H1 (cell line): ENCODE data around the gene SCAMP4. TPM values are rescaled to one million over a fixed set of nuclear protein-coding genes. Genes with fewer than 3 reads are reported as not detected.

ENCODE experiments used
- CHD2 ChIP-seq: IDR thresholded peaks from 2 replicates; pipeline ENCODE4 v1.6.1; 2012; ENCODE audit warnings: low read length, improper control_type of control experiment
- CREB1 ChIP-seq: IDR thresholded peaks from 2 replicates; pipeline ENCODE4 v1.6.1; 2012; ENCODE audit warnings: inconsistent platforms
- EGR1 ChIP-seq: IDR thresholded peaks from 2 replicates; pipeline ENCODE4 v1.6.1; 2011; ENCODE audit warnings: low read depth, low read length, borderline replicate concordance
- EP300 ChIP-seq, 2 experiments: IDR thresholded peaks; 1 replicate in 1 of 2; 2 replicates in 1 of 2; pipeline ENCODE4 v1.6.1; 2011 to 2012; ENCODE audit warnings: low read depth in 2 of 2, low read length in 2 of 2, mild to moderate bottlenecking in 2 of 2, borderline replicate concordance in 1 of 2, inconsistent platforms in 1 of 2, moderate library complexity in 1 of 2
- GABPA ChIP-seq: IDR thresholded peaks from 2 replicates; pipeline ENCODE4 v1.6.1; 2011; ENCODE audit warnings: mild to moderate bottlenecking, low read length, moderate library complexity, borderline replicate concordance; ENCODE audit not compliant: insufficient read depth
- JUND ChIP-seq: IDR thresholded peaks from 2 replicates; pipeline ENCODE4 v1.6.1; 2011; ENCODE audit warnings: mild to moderate bottlenecking, improper control_type of control experiment, low read length
- KDM5A ChIP-seq: fragments of 200-600 bp; IDR thresholded peaks from 2 replicates; pipeline ENCODE4 v1.7.1; 2012; ENCODE audit warnings: mild to moderate bottlenecking, low read length, inconsistent platforms, mixed read lengths
- RAD21 ChIP-seq, 2 experiments: IDR thresholded peaks in 1 of 2; conservative IDR thresholded peaks in 1 of 2; 2 replicates each; pipeline ENCODE4 v1.6.1; 2011; ENCODE audit warnings: low read depth in 2 of 2, low read length in 2 of 2, improper control_type of control experiment in 1 of 2, inconsistent platforms in 1 of 2, mild to moderate bottlenecking in 1 of 2, moderate library complexity in 1 of 2
- RNF2 ChIP-seq: fragments of 200-900, 300-1000 bp; sonication (generic); IDR thresholded peaks from 2 replicates; pipeline ENCODE4 v1.7.1; 2016; ENCODE audit warnings: borderline replicate concordance, low read depth, mild to moderate bottlenecking, antibody characterized with exemption, low read length; ENCODE audit not compliant: poor library complexity, severe bottlenecking; ENCODE audit errors: missing control alignments
- SAP30 ChIP-seq: fragments of 300-600 bp; sonication (generic); IDR thresholded peaks from 2 replicates; pipeline ENCODE4 v1.7.1; 2012; ENCODE audit warnings: low read length, moderate library complexity, mild to moderate bottlenecking, inconsistent platforms; ENCODE audit not compliant: insufficient read depth, insufficient replicate concordance
- SP2 ChIP-seq: IDR thresholded peaks from 2 replicates; pipeline ENCODE4 v1.6.1; 2012; ENCODE audit warnings: mild to moderate bottlenecking, low read length, inconsistent platforms
- SP4 ChIP-seq: IDR thresholded peaks from 2 replicates; pipeline ENCODE4 v1.6.1; 2012; ENCODE audit warnings: low read length, inconsistent platforms
- polyA plus RNA-seq, 7 experiments: library from polyadenylated mRNA; depleted of rRNA in 3 of 7; stranded (reverse) in 5 of 7; unstranded in 2 of 7; fragments of >200 nt in 5 of 7; fragments of 200-250 nt in 2 of 7; gene quantifications; 1 replicate in 5 of 7; 2 replicates in 1 of 7; 4 replicates in 1 of 7; pipeline versions ENCODE4 v1.2.1 to v1.2.3, GENCODE V29; 2011 to 2013; ENCODE audit warnings: missing spikeins in 2 of 7, mixed read lengths in 2 of 7
- total RNA-seq: library from RNA; stranded (reverse); fragmentation: NEBNext Ultra II Directional; extraction: Animal tissue kit (Norgen Biotek cat#: 25700); gene quantifications from 2 replicates; pipeline ENCODE4 v1.2.1, GENCODE V29; 2021
- TF ChIP-seq, protein P1 (sequence below): IDR thresholded peaks from 2 replicates; pipeline ENCODE4 v1.6.1; 2012; ENCODE audit warnings: low read length, inconsistent platforms
- TF ChIP-seq, protein P2 (sequence below): IDR thresholded peaks from 2 replicates; pipeline ENCODE4 v1.6.1; 2012; ENCODE audit warnings: inconsistent platforms
- TF ChIP-seq, protein P3 (sequence below): IDR thresholded peaks from 2 replicates; pipeline ENCODE4 v1.6.1; 2011; ENCODE audit warnings: low read depth, mild to moderate bottlenecking, low read length; ENCODE audit not compliant: insufficient read depth

Gene SCAMP4
- total and polyA plus RNA-seq, 2 of the 8 experiments (the other 6 are each of a cell fraction or from before 2014, with no cell fraction given): 17.1 to 61.4 TPM

DNA sequence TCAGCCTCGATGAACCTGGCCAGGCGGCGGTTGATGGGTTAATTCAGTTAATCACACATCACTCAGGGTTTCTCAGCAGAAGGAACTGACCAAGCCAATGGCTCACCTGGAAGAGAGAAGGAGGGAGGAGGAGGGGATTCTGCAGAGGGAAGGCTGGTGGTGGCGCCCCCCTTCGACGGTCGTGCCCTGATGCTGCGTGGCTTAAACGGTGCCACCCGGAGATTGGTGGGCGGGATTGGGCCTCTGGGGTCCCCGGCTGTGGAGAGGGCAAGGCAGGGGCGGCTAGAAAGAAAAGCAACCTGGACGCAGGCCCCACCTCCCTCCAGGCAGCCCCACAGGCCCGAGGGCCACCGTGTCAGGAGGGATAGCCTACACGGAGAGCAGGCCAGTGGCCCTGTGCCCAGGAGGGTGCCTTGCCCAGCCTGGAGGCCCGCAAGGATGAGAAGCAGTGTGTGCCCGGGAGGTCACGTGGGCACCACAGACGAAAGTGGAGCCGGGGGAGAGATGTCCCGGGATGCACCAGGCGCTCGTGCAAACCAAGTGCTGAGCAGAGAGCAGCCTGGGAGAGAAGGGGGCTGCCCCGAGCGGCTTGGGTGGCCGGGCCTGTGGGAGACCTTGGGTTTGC is 51.8 kb downstream of the SCAMP4 start (continued):
- TF ChIP-seq GABPA: 0 out of 2 replicates have a peak, but pooled peaks have one; percentile 52
- TF ChIP-seq EP300 (IDR thresholded peaks at IDR 0.05; ENCODE audit: borderline replicate concordance in 1 of 2, low read depth in 2 of 2, low read length in 2 of 2): no peak
- TF ChIP-seq, protein P1, sequence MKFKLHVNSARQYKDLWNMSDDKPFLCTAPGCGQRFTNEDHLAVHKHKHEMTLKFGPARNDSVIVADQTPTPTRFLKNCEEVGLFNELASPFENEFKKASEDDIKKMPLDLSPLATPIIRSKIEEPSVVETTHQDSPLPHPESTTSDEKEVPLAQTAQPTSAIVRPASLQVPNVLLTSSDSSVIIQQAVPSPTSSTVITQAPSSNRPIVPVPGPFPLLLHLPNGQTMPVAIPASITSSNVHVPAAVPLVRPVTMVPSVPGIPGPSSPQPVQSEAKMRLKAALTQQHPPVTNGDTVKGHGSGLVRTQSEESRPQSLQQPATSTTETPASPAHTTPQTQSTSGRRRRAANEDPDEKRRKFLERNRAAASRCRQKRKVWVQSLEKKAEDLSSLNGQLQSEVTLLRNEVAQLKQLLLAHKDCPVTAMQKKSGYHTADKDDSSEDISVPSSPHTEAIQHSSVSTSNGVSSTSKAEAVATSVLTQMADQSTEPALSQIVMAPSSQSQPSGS: no peak
- no peak for TF ChIP-seq SP2
- TF ChIP-seq CHD2: no peak
- TF ChIP-seq EGR1: peak; percentile 43; the same call in 1 of the 2 replicates
- TF ChIP-seq RNF2: no peak
- no peak for TF ChIP-seq SAP30
- TF ChIP-seq, protein P2, sequence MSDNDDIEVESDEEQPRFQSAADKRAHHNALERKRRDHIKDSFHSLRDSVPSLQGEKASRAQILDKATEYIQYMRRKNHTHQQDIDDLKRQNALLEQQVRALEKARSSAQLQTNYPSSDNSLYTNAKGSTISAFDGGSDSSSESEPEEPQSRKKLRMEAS: no peak
- no peak for TF ChIP-seq SP4
- TF ChIP-seq RAD21 (IDR thresholded peaks at IDR 0.05 in 1 of 2, conservative IDR thresholded peaks at IDR 0.05 in 1 of 2; ENCODE audit: low read depth in 2 of 2, low read length in 2 of 2): peak; percentile 29 to 40; a peak in 3 of 4 replicates
- TF ChIP-seq KDM5A: no peak
- peak; percentile 32; the same call in 1 of the 2 replicates for TF ChIP-seq CREB1
- TF ChIP-seq, protein P3, sequence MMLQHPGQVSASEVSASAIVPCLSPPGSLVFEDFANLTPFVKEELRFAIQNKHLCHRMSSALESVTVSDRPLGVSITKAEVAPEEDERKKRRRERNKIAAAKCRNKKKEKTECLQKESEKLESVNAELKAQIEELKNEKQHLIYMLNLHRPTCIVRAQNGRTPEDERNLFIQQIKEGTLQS: no peak
- no peak for TF ChIP-seq JUND
